HEK293 (cell line): ENCODE data around the gene FOXP1.
A peak's percentile ranks its signal among the peaks of the same experiment; 100 is the strongest.

Experiments
- MZF1 ChIP-seq: fragments of 450-650 bp; formaldehyde crosslinking; IDR thresholded peaks from 2 replicates; pipeline ENCODE4 v1.5.1; 2017; ENCODE audit warnings: missing biosample characterization, missing genetic modification characterization, borderline replicate concordance
- PRDM10 ChIP-seq: fragments of 450-650 bp; formaldehyde crosslinking; IDR thresholded peaks from 2 replicates; pipeline ENCODE4 v1.5.1; 2016; ENCODE audit warnings: missing biosample characterization, missing genetic modification characterization
- YY1 ChIP-seq: fragments of 450-650 bp; formaldehyde crosslinking; IDR thresholded peaks from 2 replicates; pipeline ENCODE4 v1.5.1; 2018; ENCODE audit warnings: missing biosample characterization, missing genetic modification characterization
- ZNF112 ChIP-seq: fragments of 450-650 bp; formaldehyde crosslinking; IDR thresholded peaks from 2 replicates; pipeline ENCODE4 v1.5.0; 2017; ENCODE audit warnings: missing biosample characterization, missing genetic modification characterization
- ZNF132 ChIP-seq: fragments of 450-650 bp; formaldehyde crosslinking; IDR thresholded peaks from 2 replicates; pipeline ENCODE4 v1.5.1; 2017; ENCODE audit warnings: missing biosample characterization, missing genetic modification characterization, borderline replicate concordance
- ZNF274 ChIP-seq, 2 experiments: fragments of 200-500 bp in 1 of 2; fragments of 450-650 bp in 1 of 2; sonication (Bioruptor generic) in 1 of 2; formaldehyde crosslinking in 1 of 2; IDR thresholded peaks; 2 replicates each; pipeline versions ENCODE4 v1.5.1 to v1.6.1; 2014 to 2016; ENCODE audit warnings: borderline replicate concordance in 1 of 2, inconsistent platforms in 1 of 2, low read length in 1 of 2, missing biosample characterization in 1 of 2, missing genetic modification characterization in 1 of 2
- ZNF362 ChIP-seq: fragments of 450-650 bp; formaldehyde crosslinking; IDR thresholded peaks from 2 replicates; pipeline ENCODE4 v1.5.1; 2016; ENCODE audit warnings: missing biosample characterization, missing genetic modification characterization
- ZNF530 ChIP-seq: fragments of 450-650 bp; formaldehyde crosslinking; IDR thresholded peaks from 2 replicates; pipeline ENCODE4 v1.5.1; 2016; ENCODE audit warnings: low read depth, missing biosample characterization, missing genetic modification characterization
- ZNF549 ChIP-seq: fragments of 450-650 bp; IDR thresholded peaks from 2 replicates; pipeline ENCODE4 v1.5.1; 2018; ENCODE audit warnings: missing biosample characterization, missing genetic modification characterization, mild to moderate bottlenecking, inconsistent platforms, moderate library complexity
- ZNF660 ChIP-seq: fragments of 450-650 bp; IDR thresholded peaks from 2 replicates; pipeline ENCODE4 v1.5.1; 2018; ENCODE audit warnings: missing biosample characterization, mild to moderate bottlenecking, missing genetic modification characterization
- ZNF768 ChIP-seq: fragments of 450-650 bp; formaldehyde crosslinking; IDR thresholded peaks from 2 replicates; pipeline ENCODE4 v1.5.1; 2018; ENCODE audit warnings: missing biosample characterization, mild to moderate bottlenecking, missing genetic modification characterization
- TF ChIP-seq, protein P1 (sequence below): fragments of 450-650 bp; formaldehyde crosslinking; IDR thresholded peaks from 2 replicates; pipeline ENCODE4 v1.5.1; 2016; ENCODE audit warnings: missing biosample characterization, missing genetic modification characterization

DNA sequence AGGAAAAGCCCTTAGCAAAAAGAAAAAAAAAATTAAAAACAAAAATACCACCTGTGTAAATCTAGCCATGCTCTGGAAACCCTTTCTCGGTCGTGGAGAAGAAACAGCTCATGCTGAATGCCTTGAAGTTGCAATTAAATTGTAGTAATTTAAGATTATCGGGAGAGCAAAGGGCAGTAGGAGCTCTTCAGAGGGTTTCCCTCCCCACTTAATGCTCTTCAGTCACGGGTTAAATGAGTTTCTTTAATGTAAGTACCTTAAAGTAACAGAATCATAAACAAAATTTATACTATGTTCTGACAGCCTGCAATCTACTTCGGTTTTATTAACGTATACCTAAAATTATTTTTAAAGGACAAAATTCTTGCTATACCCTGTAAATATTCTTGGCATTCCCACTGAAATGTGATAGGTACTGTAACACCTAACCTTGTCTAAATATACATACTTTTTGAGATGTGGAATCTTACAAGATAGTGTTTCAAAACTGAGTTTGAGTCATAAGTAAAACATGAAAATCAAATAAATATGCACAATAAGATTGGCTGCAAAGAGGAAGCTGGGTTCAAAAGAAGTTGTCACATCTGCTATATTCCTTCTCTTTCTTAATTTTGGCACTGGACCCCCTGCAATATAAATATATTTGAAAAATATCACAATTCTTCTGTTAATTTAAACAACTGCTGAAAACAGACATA, 5.3 kb downstream of the FOXP1 start:
- TF ChIP-seq ZNF132 (tag by site-specific recombination) (no peak), MZF1 (no peak), YY1 (no peak), ZNF768 (tag by site-specific recombination) (no peak), ZNF112 (tag by site-specific recombination) (no peak), ZNF660 (tag by site-specific recombination) (no peak), PRDM10 (tag by site-specific recombination) (no peak), ZNF549 (tag by site-specific recombination) (no peak), ZNF362 (tag by site-specific recombination) (0 out of 2 replicates have a peak, but pooled peaks have one; percentile 1), ZNF530 (tag by site-specific recombination) (no peak), ZNF274 (IDR thresholded peaks at IDR 0.05; ENCODE audit: low read length) (no peak), ZNF274 (tag by site-specific recombination; IDR thresholded peaks at IDR 0.05; ENCODE audit: borderline replicate concordance) (no peak)
- TF ChIP-seq, protein P1, sequence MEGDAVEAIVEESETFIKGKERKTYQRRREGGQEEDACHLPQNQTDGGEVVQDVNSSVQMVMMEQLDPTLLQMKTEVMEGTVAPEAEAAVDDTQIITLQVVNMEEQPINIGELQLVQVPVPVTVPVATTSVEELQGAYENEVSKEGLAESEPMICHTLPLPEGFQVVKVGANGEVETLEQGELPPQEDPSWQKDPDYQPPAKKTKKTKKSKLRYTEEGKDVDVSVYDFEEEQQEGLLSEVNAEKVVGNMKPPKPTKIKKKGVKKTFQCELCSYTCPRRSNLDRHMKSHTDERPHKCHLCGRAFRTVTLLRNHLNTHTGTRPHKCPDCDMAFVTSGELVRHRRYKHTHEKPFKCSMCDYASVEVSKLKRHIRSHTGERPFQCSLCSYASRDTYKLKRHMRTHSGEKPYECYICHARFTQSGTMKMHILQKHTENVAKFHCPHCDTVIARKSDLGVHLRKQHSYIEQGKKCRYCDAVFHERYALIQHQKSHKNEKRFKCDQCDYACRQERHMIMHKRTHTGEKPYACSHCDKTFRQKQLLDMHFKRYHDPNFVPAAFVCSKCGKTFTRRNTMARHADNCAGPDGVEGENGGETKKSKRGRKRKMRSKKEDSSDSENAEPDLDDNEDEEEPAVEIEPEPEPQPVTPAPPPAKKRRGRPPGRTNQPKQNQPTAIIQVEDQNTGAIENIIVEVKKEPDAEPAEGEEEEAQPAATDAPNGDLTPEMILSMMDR, result no peak
